Measurements from ENCODE around the gene ARHGAP19.

The ARHGAP19 gene, protein sequence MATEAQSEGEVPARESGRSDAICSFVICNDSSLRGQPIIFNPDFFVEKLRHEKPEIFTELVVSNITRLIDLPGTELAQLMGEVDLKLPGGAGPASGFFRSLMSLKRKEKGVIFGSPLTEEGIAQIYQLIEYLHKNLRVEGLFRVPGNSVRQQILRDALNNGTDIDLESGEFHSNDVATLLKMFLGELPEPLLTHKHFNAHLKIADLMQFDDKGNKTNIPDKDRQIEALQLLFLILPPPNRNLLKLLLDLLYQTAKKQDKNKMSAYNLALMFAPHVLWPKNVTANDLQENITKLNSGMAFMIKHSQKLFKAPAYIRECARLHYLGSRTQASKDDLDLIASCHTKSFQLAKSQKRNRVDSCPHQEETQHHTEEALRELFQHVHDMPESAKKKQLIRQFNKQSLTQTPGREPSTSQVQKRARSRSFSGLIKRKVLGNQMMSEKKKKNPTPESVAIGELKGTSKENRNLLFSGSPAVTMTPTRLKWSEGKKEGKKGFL

DNA sequence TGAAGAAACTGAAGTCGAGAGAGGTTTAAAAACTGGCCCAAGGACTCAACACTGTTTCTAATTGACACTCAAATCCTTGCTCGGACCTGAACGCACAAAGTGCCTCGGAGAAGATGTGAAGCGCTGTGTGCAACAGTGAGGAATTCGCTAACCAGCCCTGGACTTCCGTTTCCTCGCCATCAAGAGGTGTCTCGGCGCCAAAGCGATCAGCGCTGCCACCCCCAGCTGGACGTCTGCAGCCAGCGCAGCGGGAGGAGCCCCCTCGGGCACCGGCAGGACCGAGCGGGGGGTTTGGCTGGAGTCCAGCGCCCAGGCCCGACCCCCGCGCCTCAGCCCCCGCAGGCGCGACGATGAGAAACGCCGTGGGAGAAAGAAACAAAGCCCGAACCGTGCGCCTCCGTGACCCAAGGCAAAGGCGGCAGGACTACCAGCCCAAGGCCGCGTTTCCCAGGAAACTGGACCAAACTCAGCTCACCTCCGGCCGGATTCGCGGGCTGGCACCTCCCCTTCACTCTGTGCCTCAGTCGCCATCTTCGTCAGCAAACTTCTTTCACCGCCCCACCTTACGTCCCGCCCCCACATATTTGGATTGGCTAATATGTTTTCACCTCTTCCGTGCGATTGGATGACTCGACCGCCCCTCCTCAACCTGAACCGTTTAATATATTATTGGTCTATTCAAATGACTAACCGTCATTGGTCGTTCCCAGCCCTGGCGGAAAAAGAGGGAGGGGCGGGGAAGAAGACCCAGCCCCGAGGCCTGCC is at the start of gene ARHGAP19:
Gene ARHGAP19, minus strand, starts transcription at position 541 of the 765 bp plus-strand sequence. Its CDS starts 10 bp downstream, at position 531.
- TF ChIP-seq ZNF274 (IDR thresholded peaks at IDR 0.05; ENCODE audit: low read depth, low read length), result no peak

DNA sequence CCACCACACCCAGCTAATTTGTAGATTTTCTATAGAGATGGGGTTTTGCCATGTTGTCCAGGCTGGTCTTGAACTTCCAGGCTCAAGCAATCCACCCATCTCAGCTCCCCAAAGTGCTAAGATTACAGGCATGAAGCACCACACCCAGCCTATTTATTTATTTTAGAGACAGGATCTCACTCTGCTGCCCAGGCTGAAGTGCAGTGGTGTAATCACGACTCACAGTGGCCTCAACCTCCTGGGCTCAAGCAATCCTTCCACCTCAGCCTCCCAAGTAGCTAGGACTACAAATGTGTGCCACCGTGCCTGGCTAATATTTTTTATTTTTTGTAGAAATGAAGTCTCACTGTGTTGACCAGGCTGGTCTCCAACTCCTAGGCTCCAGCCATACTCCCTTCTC is 49.0 kb upstream of the ARHGAP19 start:
- no peak overlapping the region for H3K4me3 ChIP-seq (ENCODE audit: low read length)
- no peak for TF ChIP-seq ZNF274 (IDR thresholded peaks at IDR 0.05; ENCODE audit: low read depth, low read length)

More for the DNA sequence above, at the start of gene ARHGAP19:
- peak within 1 kb of the TSS; percentile 63 for H3K4me3 ChIP-seq (ENCODE audit: low read length)

GRCh38 chr10:97338041-97338440 is 45.6 kb upstream of the ARHGAP19 start:
- H3K4me3 ChIP-seq (ENCODE audit: low read length), result no peak overlapping the region
- no peak for TF ChIP-seq ZNF274 (IDR thresholded peaks at IDR 0.05; ENCODE audit: low read depth, low read length)

- no peak overlapping the region for H3K4me3 ChIP-seq (ENCODE audit: low read length)
- TF ChIP-seq ZNF274 (IDR thresholded peaks at IDR 0.05; ENCODE audit: low read depth, low read length), result no peak
Observed at GRCh38 chr10:97336942-97337831, 44.8 kb upstream of the ARHGAP19 start.

GRCh38 chr10:97336446-97336845 is 44.0 kb upstream of the ARHGAP19 start:
- no peak overlapping the region for H3K4me3 ChIP-seq (ENCODE audit: low read length)
- no peak for TF ChIP-seq ZNF274 (IDR thresholded peaks at IDR 0.05; ENCODE audit: low read depth, low read length)

DNA sequence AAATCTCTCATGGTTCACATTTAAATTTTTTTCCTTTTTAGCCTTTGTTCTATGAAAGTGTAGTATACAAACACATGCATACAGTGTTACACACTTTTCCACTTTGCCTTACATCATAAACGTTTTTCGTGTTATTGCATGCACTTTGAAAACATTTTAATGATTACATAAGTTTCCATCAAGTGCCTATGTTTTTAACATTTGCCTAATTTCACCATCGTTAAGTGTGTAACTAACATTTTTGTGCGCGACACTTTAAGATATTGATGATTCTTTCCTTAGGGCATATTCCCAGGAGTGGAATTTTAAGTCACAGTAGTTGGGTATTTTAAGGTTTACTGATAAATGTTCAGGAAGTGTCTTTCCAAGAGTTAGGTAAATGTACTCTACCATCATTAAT is 43.6 kb upstream of the ARHGAP19 start:
- no peak overlapping the region for H3K4me3 ChIP-seq (ENCODE audit: low read length)

DNA sequence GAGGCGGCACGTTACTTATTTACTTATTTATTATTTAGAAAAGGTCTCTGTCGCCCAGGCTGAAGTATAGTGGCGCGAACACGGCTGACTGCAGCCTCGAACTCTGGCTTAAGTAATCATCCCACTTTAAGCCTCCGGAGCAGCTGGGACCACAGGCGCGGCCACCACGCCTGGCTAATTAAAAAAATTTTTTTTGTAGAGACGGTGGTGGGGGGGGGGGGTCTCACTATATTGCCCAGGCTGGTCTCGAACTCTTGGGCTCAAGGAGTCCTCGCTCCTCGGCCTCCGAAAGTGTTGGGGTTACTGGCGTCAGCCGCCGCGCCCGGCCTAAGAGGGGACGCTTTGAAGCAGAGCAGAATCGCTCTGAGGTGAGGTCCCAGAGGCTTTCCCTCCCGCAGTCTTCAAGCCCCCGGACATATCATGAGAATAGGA is 42.8 kb upstream of the ARHGAP19 start:
- peak overlapping the region; percentile 93; the same call in 1 of the 2 replicates for H3K4me3 ChIP-seq (ENCODE audit: low read length)
- TF ChIP-seq ZNF274 (IDR thresholded peaks at IDR 0.05; ENCODE audit: low read depth, low read length), result no peak

More for the DNA sequence above, 43.6 kb upstream of the ARHGAP19 start:
- no peak for TF ChIP-seq ZNF274 (IDR thresholded peaks at IDR 0.05; ENCODE audit: low read depth, low read length)

GRCh38 chr10:97334370-97335175 is 42.1 kb upstream of the ARHGAP19 start, which contains the start of gene FRAT2:
FRAT2 (minus strand) TSS chr10:97334729; CDS start chr10:97334572, 157 bp downstream.
- H3K4me3 ChIP-seq (ENCODE audit: low read length), result peak within 1 kb of the TSS; percentile 93
- no peak for TF ChIP-seq ZNF274 (IDR thresholded peaks at IDR 0.05; ENCODE audit: low read depth, low read length)

- TF ChIP-seq ZNF274 (IDR thresholded peaks at IDR 0.05; ENCODE audit: low read depth, low read length), result no peak
- H3K4me3 ChIP-seq (ENCODE audit: low read length), result peak overlapping the region; percentile 93
Observed at GRCh38 chr10:97333601-97334369, 41.3 kb upstream of the ARHGAP19 start.

- no peak for TF ChIP-seq ZNF274 (IDR thresholded peaks at IDR 0.05; ENCODE audit: low read depth, low read length)
- peak overlapping the region; percentile 93 for H3K4me3 ChIP-seq (ENCODE audit: low read length)
Observed at GRCh38 chr10:97333351-97333600, 40.8 kb upstream of the ARHGAP19 start.

GRCh38 chr10:97332591-97333350 is 40.3 kb upstream of the ARHGAP19 start:
- H3K4me3 ChIP-seq (ENCODE audit: low read length), result peak overlapping the region; percentile 93
- no peak for TF ChIP-seq ZNF274 (IDR thresholded peaks at IDR 0.05; ENCODE audit: low read depth, low read length)

Measured in GM08714 (cell line).